Measurements from ENCODE around the gene POC1A.

DNA sequence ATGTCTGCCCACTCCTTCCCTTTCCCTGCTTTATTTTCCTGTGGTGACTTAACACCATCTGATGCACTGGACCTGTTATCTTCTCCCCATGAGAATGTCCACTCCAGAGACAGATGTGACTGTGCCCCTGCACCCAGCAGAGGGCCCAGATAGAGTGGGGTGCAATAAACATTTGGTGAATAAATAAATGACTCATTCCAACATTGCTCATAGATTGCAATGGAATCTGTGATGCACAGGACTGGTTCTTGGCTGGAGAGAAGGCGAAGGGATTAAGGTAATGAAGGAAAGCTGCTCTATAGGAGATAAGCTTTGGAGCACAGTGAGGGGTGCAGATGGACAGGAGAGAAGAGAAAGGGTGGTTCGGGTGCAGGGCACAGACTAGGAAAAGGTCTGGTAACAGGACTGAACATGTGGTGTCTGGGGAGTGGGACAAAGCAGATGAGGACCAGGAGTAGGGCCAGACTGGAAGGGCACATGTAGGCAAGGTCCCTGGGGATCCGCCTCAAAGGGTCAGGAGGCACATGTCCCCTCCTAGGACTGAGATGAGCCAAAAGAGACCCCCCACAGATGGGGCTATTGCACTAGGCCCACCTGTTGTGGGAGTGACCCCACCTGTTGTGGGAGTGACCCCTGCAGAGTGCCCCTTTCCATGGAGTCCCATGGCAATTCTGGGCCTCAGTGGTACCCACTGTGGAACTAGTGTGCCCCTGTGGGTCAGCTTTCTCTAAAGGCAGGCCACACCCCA, 17.5 kb upstream of the POC1A start:
- TF ChIP-seq, protein P1, sequence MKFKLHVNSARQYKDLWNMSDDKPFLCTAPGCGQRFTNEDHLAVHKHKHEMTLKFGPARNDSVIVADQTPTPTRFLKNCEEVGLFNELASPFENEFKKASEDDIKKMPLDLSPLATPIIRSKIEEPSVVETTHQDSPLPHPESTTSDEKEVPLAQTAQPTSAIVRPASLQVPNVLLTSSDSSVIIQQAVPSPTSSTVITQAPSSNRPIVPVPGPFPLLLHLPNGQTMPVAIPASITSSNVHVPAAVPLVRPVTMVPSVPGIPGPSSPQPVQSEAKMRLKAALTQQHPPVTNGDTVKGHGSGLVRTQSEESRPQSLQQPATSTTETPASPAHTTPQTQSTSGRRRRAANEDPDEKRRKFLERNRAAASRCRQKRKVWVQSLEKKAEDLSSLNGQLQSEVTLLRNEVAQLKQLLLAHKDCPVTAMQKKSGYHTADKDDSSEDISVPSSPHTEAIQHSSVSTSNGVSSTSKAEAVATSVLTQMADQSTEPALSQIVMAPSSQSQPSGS (tag by site-specific recombination; IDR thresholded peaks at IDR 0.05; ENCODE audit: low read depth), result no peak
- TF ChIP-seq ZNF239 (tag by site-specific recombination; IDR thresholded peaks at IDR 0.05) (no peak), ZNF792 (tag by site-specific recombination; IDR thresholded peaks at IDR 0.05) (no peak), WT1 (tag by site-specific recombination; IDR thresholded peaks at IDR 0.05) (no peak), ZBTB17 (tag by site-specific recombination; IDR thresholded peaks at IDR 0.05) (no peak), TCF7L2 (IDR thresholded peaks at IDR 0.05; ENCODE audit: borderline replicate concordance, low read depth, low read length) (no peak)
- TF ChIP-seq, protein P2, sequence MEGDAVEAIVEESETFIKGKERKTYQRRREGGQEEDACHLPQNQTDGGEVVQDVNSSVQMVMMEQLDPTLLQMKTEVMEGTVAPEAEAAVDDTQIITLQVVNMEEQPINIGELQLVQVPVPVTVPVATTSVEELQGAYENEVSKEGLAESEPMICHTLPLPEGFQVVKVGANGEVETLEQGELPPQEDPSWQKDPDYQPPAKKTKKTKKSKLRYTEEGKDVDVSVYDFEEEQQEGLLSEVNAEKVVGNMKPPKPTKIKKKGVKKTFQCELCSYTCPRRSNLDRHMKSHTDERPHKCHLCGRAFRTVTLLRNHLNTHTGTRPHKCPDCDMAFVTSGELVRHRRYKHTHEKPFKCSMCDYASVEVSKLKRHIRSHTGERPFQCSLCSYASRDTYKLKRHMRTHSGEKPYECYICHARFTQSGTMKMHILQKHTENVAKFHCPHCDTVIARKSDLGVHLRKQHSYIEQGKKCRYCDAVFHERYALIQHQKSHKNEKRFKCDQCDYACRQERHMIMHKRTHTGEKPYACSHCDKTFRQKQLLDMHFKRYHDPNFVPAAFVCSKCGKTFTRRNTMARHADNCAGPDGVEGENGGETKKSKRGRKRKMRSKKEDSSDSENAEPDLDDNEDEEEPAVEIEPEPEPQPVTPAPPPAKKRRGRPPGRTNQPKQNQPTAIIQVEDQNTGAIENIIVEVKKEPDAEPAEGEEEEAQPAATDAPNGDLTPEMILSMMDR (tag by site-specific recombination; IDR thresholded peaks at IDR 0.05), result no peak
- TF ChIP-seq, protein P3, sequence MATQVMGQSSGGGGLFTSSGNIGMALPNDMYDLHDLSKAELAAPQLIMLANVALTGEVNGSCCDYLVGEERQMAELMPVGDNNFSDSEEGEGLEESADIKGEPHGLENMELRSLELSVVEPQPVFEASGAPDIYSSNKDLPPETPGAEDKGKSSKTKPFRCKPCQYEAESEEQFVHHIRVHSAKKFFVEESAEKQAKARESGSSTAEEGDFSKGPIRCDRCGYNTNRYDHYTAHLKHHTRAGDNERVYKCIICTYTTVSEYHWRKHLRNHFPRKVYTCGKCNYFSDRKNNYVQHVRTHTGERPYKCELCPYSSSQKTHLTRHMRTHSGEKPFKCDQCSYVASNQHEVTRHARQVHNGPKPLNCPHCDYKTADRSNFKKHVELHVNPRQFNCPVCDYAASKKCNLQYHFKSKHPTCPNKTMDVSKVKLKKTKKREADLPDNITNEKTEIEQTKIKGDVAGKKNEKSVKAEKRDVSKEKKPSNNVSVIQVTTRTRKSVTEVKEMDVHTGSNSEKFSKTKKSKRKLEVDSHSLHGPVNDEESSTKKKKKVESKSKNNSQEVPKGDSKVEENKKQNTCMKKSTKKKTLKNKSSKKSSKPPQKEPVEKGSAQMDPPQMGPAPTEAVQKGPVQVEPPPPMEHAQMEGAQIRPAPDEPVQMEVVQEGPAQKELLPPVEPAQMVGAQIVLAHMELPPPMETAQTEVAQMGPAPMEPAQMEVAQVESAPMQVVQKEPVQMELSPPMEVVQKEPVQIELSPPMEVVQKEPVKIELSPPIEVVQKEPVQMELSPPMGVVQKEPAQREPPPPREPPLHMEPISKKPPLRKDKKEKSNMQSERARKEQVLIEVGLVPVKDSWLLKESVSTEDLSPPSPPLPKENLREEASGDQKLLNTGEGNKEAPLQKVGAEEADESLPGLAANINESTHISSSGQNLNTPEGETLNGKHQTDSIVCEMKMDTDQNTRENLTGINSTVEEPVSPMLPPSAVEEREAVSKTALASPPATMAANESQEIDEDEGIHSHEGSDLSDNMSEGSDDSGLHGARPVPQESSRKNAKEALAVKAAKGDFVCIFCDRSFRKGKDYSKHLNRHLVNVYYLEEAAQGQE (tag by site-specific recombination; IDR thresholded peaks at IDR 0.05), result no peak
- TF ChIP-seq, protein P4, sequence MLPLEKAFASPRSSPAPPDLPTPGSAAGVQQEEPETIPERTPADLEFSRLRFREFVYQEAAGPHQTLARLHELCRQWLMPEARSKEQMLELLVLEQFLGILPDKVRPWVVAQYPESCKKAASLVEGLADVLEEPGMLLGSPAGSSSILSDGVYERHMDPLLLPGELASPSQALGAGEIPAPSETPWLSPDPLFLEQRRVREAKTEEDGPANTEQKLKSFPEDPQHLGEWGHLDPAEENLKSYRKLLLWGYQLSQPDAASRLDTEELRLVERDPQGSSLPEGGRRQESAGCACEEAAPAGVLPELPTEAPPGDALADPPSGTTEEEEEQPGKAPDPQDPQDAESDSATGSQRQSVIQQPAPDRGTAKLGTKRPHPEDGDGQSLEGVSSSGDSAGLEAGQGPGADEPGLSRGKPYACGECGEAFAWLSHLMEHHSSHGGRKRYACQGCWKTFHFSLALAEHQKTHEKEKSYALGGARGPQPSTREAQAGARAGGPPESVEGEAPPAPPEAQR (tag by site-specific recombination; IDR thresholded peaks at IDR 0.05), result no peak

All from HEK293 (cell line).